ENCODE results near the gene TUBB6.

The TUBB6 gene

DNA sequence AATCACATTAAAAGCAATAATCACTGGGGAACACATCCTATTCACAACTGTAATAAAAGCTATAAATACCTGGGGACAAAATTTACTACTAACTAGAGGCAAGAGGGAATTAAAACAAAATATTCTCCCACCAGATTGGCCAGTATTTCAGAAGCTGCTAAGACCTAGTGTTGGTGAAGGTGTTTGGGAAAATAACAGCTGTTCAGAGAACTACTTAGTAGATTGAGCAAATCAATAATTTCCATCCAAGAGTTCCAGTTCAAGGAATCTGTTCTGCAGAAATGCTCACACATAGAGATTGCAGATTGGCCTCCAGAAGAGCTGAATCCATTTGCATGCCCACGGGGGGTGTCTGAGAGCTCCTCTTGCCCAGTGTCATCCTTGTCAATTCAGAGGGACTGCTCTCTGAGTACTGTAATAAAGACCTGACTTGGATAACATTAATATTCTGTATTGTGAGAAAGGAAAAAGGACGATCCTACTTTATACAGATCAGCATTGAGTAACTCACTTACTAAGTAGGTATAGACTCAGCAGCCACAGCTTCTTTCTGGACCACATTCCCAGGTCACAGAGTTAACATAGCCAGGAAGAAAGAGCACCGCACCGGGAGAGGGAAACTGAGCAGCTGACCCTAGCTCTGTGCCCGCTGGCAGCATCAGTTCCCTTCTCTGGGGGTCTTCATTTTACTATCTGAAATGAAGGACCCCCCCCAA, 5.6 kb downstream of the TUBB6 start:
- DNase-seq (ENCODE audit: low spot score) (no peak), FAIRE-seq (no peak)

- DNase-seq (ENCODE audit: low spot score) (no peak), FAIRE-seq (no peak)
Observed at GRCh38 chr18:12314591-12315305, 6.7 kb downstream of the TUBB6 start.

GRCh38 chr18:12315490-12315889, 7.4 kb downstream of the TUBB6 start:
- FAIRE-seq (no peak), DNase-seq (ENCODE audit: low spot score) (no peak)

DNA sequence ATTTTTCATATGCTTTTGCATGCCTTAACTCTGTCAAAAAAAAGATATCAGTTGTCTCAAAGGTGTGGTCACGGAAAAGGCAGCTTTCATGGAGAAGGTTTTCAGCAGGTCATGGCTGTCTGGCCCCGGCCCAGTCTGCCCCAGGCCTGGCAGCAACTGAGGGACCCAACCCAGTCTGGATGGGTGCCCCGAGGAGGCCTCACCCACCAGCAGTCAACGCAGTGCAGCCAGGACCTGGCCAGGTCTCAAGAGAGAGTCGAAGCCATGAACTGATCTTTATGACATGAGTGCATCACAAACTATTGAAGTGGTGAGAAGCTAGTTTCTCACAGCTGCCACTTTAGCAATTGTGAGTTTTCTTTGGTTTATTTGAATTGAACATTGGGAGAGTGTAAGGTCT, 7.9 kb downstream of the TUBB6 start:
- DNase-seq (ENCODE audit: low spot score) (no peak), FAIRE-seq (no peak)

DNA sequence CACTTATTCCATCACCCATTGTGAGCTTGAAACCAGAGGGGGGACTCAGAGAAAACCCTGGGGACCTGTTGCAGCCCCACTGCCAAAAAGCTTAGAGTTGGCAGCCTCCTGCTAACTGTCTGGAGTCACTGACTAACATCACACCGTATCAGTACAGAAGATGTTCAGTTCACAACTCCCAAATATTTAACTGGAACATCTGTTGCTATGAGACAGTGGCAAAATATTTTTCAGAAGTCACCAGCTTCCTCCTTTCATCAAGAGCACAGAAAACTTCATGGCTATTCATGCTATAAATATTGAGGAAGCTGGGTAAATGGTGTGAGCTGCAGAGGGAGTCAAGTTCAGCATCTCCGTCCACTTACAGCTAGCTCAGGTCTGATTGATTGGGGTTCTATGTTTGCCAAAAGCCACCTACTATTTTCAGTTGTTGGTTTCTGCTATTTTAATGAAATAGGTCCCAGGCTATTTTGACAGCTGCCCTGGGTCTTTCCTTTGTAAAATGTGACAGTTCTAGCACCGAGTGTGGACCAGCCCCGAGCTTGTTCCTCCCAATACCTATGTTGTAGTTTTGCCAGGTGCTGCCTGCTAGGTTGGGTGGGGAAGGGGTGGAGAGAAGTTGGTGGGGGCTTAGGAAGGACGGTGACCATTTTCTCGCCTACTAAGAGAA, 9.8 kb downstream of the TUBB6 start:
- no peak for FAIRE-seq
- no peak for DNase-seq (ENCODE audit: low spot score)

- DNase-seq (ENCODE audit: low spot score), result no peak
- FAIRE-seq, result no peak
Observed at GRCh38 chr18:12318334-12318697, 10.3 kb downstream of the TUBB6 start.

GRCh38 chr18:12318857-12319256, 10.8 kb downstream of the TUBB6 start:
- no peak for FAIRE-seq
- no peak for DNase-seq (ENCODE audit: low spot score)

DNA sequence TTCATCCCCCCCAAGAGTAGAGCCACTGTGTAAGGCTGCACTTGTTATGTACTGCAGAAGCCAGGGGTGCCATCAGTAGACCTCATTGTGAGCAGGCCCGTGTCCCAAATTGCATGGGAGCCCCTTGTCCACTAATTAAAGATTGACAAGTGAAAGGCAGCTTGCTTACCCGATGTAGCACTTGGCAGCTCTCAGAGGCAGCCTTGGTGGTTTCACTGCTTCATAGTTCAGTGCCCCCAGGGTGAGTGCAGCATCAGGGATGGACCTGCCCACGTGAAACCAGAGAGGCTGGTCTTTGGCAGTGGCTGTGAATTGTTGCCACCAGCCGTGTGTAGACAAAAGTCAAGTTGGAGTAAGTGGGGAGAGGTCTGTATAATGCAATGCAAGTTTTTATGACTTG, 13.3 kb downstream of the TUBB6 start:
- FAIRE-seq (peak; percentile 76), DNase-seq (ENCODE audit: low spot score) (peak; percentile 27)

DNA sequence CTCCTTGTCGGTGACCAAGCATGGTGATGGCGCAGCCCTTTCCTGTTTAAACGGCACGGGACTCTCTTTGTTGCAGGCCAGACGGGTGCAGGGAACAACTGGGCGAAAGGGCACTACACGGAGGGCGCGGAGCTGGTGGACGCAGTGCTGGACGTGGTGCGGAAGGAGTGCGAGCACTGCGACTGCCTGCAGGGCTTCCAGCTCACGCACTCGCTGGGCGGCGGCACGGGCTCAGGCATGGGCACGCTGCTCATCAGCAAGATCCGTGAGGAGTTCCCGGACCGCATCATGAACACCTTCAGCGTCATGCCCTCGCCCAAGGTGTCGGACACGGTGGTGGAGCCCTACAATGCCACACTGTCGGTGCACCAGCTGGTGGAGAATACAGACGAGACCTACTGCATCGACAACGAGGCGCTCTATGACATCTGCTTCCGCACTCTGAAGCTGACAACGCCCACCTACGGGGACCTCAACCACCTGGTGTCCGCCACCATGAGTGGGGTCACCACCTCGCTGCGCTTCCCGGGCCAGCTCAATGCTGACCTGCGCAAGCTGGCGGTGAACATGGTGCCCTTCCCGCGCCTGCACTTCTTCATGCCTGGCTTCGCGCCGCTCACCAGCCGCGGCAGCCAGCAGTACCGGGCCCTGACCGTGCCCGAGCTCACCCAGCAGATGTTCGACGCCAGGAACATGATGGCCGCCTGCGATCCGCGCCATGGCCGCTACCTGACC, 17.1 kb downstream of the TUBB6 start:
- FAIRE-seq (no peak), DNase-seq (ENCODE audit: low spot score) (no peak)

- FAIRE-seq (no peak), DNase-seq (ENCODE audit: low spot score) (no peak)
Observed at GRCh38 chr18:12325726-12326245, 17.7 kb downstream of the TUBB6 start.

- no peak for DNase-seq (ENCODE audit: low spot score)
- no peak for FAIRE-seq
Observed at GRCh38 chr18:12326711-12327460, 18.8 kb downstream of the TUBB6 start.

GRCh38 chr18:12327510-12328178, 19.6 kb downstream of the TUBB6 start:
- DNase-seq (ENCODE audit: low spot score), result peak; percentile 48
- FAIRE-seq, result no peak

GRCh38 chr18:12328179-12328823, 20.3 kb downstream of the TUBB6 start:
- FAIRE-seq (no peak), DNase-seq (ENCODE audit: low spot score) (no peak)

GRCh38 chr18:12329125-12329698, 21.2 kb downstream of the TUBB6 start:
- FAIRE-seq (no peak), DNase-seq (ENCODE audit: low spot score) (no peak)

GRCh38 chr18:12330766-12331165, 22.7 kb downstream of the TUBB6 start:
- DNase-seq (ENCODE audit: low spot score), result no peak
- FAIRE-seq, result no peak

- FAIRE-seq (no peak), DNase-seq (ENCODE audit: low spot score) (no peak)
Observed at GRCh38 chr18:12333506-12334290, 25.7 kb downstream of the TUBB6 start.

DNA sequence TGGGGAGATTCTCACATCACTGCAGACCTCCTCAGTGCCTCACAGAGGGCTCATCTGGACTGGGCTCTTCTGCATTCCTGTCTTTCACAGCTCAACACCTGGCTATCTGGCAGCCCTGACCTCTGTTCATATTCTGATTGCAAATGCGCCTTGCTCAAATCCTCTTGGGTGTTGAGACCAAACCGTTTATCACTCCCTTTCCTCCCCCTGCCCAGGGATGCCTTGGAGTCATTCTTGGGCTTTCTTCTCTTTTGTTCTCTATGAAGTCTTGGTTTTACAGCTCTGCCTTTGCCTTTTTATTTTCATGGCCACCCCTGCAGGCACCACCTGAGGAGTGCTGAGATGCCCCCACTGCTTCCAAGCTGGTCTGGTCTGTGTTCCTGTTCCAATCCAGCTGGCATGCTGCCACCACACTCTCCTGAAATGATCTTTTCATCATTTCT, 26.3 kb downstream of the TUBB6 start:
- no peak for DNase-seq (ENCODE audit: low spot score)

DNA sequence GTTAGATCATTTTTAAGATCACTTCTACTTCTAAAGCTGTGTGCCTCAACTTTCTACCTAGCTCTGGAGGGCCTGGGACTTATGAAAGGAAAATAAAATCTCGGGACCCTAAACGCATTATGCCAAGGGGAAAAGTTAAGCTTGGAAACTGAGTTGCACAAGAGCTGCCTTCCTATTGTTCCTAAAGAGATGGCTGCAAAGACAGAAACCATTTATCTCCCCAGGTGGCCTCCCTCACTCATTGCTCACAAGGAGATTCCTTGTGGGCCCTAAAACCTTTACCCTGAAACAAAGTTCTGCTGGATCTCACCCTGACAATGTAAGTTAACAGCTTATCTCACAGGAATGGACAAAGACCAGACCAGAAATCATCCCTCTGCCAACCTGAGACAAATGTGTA, 26.8 kb downstream of the TUBB6 start:
- FAIRE-seq (no peak), DNase-seq (ENCODE audit: low spot score) (no peak)

More for the DNA sequence above, 26.3 kb downstream of the TUBB6 start:
- FAIRE-seq, result no peak

DNA sequence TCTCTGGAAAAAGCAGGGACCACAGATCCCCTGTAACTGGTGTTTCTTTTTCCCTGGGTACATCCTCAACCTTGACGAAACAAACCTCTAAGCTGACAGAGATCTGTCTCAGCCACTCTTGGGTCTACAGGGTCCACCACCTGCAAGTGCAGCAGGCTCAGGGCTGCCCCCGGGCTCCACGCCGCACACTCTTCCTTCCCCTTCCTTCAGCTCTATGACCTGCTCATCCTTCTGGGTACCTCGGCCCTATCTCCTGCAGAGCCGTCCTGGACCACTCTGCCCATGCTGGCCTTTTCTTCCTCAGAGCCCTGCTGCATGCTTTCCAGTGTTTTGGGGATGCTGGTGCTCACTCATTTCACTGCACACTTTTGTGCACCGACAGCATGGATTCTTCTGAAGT, 27.5 kb downstream of the TUBB6 start:
- DNase-seq (ENCODE audit: low spot score) (no peak), FAIRE-seq (no peak)

Measured in RCC 7860 (cell line).